Midbrain (tissue), 1 donor: Measurements from ENCODE around the gene ARHGAP26.
"Not testable (repeated sequence)": the region's sequence is repeated elsewhere in the genome, so short reads cannot be mapped to it uniquely, and the experiment has no call there.

Experiments
- DNase-seq: peaks from one replicate; lab custom pipeline; 2025; lab: John Stamatoyannopoulos, UW

Gene ARHGAP26

GRCh38 chr5:143116814-143117213 is 346.6 kb downstream of the ARHGAP26 start:
- DNase-seq = no peak

DNA sequence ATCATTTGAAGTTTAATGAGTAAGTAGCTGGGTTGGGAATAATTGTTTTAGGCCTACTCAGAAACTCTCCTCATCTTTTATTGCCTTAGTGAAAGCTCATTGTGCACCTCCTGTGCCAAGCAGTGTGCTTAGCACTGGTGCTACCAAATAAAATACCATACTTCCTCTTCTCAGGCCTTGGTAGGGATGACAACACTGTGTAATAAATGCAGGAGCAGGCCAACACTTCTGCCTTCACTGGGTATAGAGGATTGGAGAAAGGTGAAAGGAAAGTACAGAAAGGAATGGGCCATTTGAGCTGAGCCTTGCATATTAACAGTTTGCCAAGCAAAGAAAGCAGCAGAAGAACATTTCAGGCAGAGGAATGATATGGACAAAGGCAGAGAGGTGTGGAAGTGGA is 347.6 kb downstream of the ARHGAP26 start:
- DNase-seq = no peak

DNA sequence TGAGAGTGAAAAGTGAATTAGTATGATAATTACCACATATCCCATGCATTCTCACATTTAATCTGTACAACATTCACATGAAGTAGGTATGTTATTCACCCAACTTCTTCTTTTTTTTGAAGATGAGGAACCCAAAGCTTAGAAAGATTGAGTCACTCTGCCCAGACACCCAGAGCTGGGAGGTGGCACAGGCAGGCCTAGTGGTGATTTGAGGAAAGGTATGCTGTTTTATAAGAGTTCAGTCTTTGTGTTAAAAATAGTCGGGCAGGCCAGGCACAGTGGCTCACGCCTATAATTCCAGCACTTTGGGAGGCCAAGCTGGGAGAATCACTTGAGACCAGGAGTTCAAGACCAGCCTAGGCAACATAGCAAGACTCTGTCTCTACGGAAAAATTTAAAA is 348.0 kb downstream of the ARHGAP26 start:
- DNase-seq = no peak

- DNase-seq = not testable (repeated sequence)
Observed at GRCh38 chr5:143118818-143119217, 348.6 kb downstream of the ARHGAP26 start.

GRCh38 chr5:143119291-143119769 is 349.2 kb downstream of the ARHGAP26 start:
- no peak for DNase-seq

DNA sequence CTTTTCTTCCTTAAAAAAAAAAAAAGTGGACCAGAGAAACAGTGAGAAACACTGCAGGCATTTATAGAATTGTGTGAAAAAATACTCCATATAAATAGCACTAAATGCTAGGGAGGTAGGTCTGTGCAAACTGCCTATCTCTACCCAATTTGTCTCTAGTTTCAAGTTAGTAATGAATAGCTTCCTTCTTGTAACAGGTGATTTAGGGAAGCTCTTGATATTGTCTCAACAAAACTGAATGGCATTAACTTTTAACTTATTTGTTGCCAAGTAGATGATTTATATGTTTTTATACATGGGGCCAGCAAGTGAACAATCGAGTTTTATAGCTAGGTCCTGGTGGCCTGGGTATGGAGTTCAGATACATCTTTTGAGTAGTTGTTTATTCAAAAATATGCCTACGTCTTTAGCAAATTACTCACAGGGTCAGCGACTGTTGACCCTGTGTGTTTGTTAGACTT is 349.7 kb downstream of the ARHGAP26 start:
- no peak for DNase-seq

GRCh38 chr5:143120460-143121134 is 350.4 kb downstream of the ARHGAP26 start:
- no peak for DNase-seq

DNA sequence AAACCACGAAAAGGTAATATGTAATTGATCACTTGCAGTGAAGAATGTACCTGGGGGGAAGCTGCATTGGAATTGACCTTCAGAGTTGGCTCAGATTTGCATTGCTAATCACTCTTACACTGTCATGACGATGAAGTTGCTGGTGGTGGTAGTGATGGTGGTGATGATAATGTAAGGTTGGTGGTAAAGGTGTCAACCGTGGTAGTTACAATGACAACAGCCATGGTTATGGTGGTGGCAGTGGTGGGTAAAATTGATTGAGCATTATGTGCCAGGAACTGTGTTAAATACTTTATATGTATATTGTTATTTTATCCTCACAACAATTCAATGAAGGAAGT is 350.9 kb downstream of the ARHGAP26 start:
- no peak for DNase-seq

GRCh38 chr5:143124593-143124992 is 354.4 kb downstream of the ARHGAP26 start:
- DNase-seq = no peak

DNA sequence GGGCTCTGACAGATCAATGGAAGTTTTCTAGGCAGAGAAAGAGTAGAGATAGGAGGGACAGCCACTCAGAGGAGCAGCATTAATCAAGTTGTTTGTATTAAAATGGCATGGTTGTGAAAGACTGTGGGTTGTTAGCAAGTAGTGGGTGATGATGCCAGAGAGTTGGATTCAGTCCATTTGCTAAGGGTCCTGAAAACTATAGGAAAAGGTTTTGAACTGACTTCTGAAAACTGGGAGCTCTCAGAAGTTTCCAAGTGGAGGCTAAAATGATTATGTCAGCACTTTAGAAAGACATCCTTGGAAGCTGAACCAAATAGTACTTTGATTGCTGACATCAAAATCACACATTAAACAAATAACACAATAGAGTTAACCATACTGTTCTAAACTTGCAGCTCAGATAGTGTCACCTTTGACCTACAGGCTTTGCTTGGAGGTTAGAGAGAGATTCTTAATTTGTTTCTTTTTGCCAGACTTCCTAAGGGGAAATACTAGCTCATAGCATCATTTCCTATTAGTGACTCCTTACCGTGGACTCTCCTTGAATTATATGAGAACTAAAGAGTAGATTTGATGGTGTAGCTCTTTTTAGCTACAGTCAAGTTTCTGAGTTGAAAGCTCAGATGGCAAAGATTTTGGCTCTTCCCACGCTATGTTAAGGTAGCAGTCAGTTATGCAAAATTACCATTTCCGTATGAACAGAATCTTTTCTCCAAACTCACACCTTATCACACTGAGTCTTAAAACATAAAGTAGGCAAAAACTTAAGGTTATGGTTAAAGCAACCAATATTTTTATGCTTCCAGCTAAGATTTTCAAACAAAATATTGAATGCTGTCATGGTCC is 356.2 kb downstream of the ARHGAP26 start:
- DNase-seq = no peak

GRCh38 chr5:143128412-143129071 is 358.4 kb downstream of the ARHGAP26 start:
- no peak for DNase-seq

DNA sequence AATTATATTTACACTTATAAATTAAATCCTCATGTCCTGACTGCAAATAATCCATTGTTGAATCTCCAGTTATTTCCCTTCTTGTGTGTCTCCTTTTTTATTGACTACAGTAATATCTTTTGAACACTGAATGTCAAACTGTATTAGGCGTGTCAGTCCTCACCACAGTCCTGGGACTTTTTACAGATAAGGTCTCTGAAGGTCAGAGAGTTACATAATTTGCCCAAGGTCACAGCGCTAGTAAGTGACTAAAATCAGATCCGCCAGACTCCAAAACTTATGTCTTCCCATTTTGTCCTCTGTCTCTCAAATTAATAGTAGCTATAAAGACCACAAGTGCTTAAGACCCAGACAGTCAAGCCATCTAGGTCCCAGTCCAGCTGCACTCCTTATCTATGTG is 359.0 kb downstream of the ARHGAP26 start:
- DNase-seq = no peak

- DNase-seq = no peak
Observed at GRCh38 chr5:143129910-143130612, 359.9 kb downstream of the ARHGAP26 start.

DNA sequence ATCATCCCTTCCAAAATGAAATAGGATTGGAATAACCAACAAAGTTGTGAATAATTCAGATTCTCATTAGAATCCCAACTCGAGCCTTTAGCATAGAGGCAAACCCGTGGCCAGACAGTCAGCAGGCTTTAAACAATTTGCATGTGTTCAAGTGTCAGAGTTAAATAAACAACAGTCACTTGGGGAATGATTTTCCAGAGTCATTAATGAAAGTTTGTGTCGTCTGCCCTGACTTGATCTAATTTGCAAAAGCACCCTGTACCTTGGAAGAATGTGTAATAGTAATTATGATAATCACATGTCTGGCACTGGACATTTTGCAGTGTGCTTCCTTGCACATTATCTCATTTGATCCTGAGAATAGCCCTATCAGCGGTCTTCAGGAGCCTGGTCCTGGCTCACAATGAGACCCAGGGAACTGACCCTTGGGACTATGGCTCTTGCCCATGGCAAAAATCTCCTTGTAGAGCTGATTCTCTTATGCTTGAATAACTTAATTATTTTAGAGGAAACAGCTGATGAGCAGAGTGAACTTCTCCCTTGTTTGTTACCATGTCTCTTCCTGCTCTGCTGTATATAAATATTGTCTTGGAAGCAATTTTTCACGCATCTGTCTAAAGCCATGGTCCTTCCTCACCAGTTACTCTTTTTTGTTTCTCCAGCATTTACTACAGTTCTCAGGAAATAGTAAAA is 360.6 kb downstream of the ARHGAP26 start:
- no peak for DNase-seq

DNA sequence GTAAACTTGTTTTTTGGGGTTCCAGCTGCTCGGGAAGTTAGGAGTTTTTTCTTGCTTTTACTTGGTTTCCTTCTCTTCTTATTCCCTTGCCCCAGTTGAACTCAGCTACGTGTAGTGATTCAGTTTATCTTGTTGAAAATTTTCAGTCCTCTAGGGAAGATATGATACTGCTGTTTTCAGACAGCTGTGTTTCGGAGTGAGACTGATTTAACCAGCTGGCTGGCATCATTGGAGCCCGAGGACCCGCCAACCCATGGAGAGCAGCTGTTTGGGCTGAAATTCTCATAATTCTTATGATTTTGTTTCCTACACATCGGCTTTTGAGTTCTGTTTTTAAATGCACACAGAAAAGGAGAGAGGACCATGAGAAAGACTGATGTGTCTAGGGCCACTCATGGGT is 361.8 kb downstream of the ARHGAP26 start:
- no peak for DNase-seq

- no peak for DNase-seq
Observed at GRCh38 chr5:143132739-143133138, 362.6 kb downstream of the ARHGAP26 start.

DNA sequence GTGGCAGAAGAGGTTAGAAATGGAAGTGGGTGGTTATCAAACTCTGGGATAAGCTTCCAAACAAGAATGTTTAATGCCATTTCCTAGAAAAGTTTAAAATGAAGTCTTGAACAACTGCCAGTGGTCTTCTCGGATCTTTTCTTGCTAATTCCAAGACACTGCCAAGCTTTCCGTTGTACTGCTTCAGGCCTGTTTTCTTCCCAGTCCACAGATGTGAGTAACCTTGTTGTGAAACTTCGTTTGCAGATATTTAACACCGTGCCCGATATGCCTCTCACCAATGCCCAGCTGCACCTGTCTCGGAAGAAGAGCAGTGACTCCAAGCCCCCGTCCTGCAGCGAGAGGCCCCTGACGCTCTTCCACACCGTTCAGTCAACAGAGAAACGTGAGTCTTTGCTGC is 363.5 kb downstream of the ARHGAP26 start:
- no peak for DNase-seq

DNA sequence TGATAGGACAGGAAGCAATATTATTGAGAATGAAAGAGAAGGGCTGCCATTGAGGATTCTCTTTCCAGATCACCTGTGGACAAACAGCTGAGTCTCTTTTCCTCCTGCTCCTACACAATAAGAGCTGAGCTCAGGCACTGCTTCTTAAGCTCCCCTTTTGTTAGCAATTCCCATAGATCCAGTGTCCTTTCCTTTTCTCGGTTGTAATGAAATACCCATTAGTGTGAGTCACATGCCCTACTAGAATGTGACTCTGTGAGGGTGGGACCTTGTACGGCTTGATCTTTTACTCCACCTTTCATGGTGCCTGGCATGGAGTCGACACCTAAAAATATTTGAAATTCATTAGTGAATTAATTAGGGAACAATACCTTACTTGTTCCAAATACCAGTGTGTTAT is 364.1 kb downstream of the ARHGAP26 start:
- DNase-seq = no peak

- DNase-seq = no peak
Observed at GRCh38 chr5:143134900-143135299, 364.7 kb downstream of the ARHGAP26 start.

DNA sequence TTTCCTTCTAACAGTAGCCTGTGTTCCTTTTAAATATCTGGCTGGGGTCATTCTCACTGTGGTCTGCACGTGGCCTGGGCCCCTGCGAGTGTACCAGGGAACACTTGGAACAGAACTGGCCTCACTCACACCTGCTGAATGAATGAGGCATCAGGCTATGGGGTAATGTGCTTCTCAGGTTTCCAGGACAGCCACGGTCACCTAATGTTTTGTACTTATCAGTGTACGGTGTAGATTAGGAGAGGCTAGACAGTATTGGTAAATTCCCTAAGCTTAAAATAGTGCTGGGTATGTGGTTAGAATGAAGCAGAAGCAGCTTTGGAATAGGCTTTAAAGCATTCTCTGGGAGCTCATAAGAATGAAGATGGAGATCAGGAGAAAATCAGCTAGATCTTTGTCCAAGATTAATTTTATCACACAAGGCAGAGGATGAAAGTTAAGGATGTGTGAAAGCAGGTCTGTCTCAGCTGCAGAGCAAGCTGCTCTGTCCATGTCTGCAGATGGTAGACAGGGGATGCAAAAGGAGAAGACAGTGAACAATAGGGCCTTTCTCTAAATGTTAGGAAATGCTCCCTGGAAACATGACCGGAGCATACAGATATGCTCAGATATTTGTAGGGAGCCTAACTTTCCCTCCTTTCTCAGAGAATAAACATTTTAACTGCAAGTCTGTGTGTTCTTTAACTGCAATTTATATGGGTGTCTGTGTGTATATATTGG is 365.8 kb downstream of the ARHGAP26 start:
- no peak for DNase-seq

DNA sequence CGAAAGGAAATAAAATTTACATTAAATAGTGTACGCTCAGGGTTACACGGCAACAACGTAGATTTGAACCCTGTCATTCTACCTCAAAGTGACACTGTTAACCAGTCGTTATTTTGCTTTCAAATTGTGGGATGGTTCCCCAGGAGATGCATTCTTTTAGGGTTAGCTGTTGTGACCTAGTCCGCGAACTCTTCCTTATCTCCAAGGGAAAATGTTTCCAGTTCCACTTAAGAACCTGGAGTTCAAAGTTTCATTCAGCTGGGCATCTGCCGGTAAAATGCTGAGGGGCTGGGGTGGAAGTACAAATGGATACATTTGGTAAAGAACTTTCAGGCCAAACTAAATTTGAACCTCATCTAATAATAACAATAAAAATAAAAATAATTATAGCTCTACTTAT is 368.7 kb downstream of the ARHGAP26 start:
- no peak for DNase-seq
